Activated CD4-positive, alpha-beta T cell treated with anti-CD3 and anti-CD28 coated beads, Interleukin-2, amount 50 U/mL, for 1 hour (primary cell): ENCODE measurements around the gene STXBP6.
"Not testable (repeated sequence)": the region's sequence is repeated elsewhere in the genome, so short reads cannot be mapped to it uniquely, and the experiment has no call there.

Experiments used
- DNase-seq: peaks from one replicate; pipeline ENCODE4 v3.0.0-alpha.2; 2020

The STXBP6 gene

GRCh38 chr14:24982472-24983155 lies 67.3 kb downstream of the STXBP6 start:
- DNase-seq = no peak

GRCh38 chr14:24979725-24980239 lies 70.2 kb downstream of the STXBP6 start:
- no peak for DNase-seq

- no peak for DNase-seq
These were observed 70.9 kb downstream of the STXBP6 start for GRCh38 chr14:24978862-24979724.

GRCh38 chr14:24976602-24977001 lies 73.3 kb downstream of the STXBP6 start:
- no peak for DNase-seq

- DNase-seq = no peak
These were observed 74.6 kb downstream of the STXBP6 start for GRCh38 chr14:24975393-24975792.

- DNase-seq = no peak
These were observed 75.2 kb downstream of the STXBP6 start for GRCh38 chr14:24974591-24975374.

- DNase-seq = no peak
These were observed 77.1 kb downstream of the STXBP6 start for GRCh38 chr14:24972844-24973243.

GRCh38 chr14:24971255-24971654 lies 78.7 kb downstream of the STXBP6 start:
- no peak for DNase-seq

- no peak for DNase-seq
These were observed 83.4 kb downstream of the STXBP6 start for GRCh38 chr14:24966579-24966964.

- DNase-seq = no peak
These were observed 83.9 kb downstream of the STXBP6 start for GRCh38 chr14:24965934-24966578.

- no peak for DNase-seq
These were observed 84.4 kb downstream of the STXBP6 start for GRCh38 chr14:24965578-24965933.

- DNase-seq = no peak
These were observed 85.4 kb downstream of the STXBP6 start for GRCh38 chr14:24964591-24964990.

GRCh38 chr14:24964048-24964447 lies 85.9 kb downstream of the STXBP6 start:
- no peak for DNase-seq

- DNase-seq = not testable (repeated sequence)
These were observed 87.8 kb downstream of the STXBP6 start for GRCh38 chr14:24962118-24962517.

- no peak for DNase-seq
These were observed 89.1 kb downstream of the STXBP6 start for GRCh38 chr14:24960816-24961215.

GRCh38 chr14:24959791-24960331 lies 90.1 kb downstream of the STXBP6 start:
- DNase-seq = no peak

GRCh38 chr14:24958271-24958670 lies 91.7 kb downstream of the STXBP6 start:
- no peak for DNase-seq

- no peak for DNase-seq
These were observed 92.1 kb downstream of the STXBP6 start for GRCh38 chr14:24957814-24958213.

GRCh38 chr14:24956104-24956503 lies 93.8 kb downstream of the STXBP6 start:
- DNase-seq = no peak

- no peak for DNase-seq
These were observed 95.3 kb downstream of the STXBP6 start for GRCh38 chr14:24954700-24955037.

GRCh38 chr14:24954037-24954699 lies 95.8 kb downstream of the STXBP6 start:
- no peak for DNase-seq
